HG03457 (cell line): ENCODE results near the gene KEL.

Experiments
- ATAC-seq: cut with Tn5 transposase; IDR thresholded peaks from one replicate; pipeline ENCODE4 v1.9.1; 2021; ENCODE audit warnings: moderate number of reproducible peaks; ENCODE audit not compliant: unreplicated experiment

KEL gene

GRCh38 chr7:142899661-142900060 is 62.5 kb downstream of the KEL start:
- ATAC-seq, result no peak

GRCh38 chr7:142898377-142899170 is 63.6 kb downstream of the KEL start:
- no peak for ATAC-seq

GRCh38 chr7:142897691-142898090 is 64.5 kb downstream of the KEL start:
- ATAC-seq, result no peak

DNA sequence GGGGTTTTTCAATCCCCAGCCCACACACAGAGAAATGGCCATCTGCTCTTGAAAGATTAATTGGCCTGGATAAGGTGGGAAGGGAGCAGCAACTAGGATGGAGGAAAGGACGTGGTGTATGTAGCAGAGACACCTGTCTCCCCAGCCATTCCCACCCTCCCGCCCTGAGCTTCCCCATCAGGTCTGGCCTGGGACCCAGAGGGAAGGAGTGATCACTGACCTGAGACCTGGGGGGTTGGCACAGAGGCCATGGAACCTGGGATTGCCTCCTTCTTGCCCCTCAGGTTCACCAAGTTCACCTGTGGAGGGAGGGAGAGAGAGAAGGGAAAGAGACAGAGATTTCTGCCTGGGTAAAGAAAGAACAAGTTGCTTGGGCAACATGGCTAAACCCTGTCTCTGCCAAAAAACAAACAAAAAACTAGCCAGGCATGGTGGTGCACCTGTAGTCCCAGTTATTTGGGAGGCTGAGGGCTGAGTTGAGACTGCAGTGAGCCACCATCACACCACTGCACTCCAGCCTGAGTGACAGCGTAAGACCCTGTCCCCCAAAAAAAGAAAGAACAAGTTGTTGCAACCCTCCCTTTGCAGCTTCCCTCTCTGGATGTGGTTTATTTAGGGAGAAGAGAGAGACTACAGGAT is 65.3 kb downstream of the KEL start:
- no peak for ATAC-seq

GRCh38 chr7:142896151-142896550 is 66.0 kb downstream of the KEL start:
- no peak for ATAC-seq

DNA sequence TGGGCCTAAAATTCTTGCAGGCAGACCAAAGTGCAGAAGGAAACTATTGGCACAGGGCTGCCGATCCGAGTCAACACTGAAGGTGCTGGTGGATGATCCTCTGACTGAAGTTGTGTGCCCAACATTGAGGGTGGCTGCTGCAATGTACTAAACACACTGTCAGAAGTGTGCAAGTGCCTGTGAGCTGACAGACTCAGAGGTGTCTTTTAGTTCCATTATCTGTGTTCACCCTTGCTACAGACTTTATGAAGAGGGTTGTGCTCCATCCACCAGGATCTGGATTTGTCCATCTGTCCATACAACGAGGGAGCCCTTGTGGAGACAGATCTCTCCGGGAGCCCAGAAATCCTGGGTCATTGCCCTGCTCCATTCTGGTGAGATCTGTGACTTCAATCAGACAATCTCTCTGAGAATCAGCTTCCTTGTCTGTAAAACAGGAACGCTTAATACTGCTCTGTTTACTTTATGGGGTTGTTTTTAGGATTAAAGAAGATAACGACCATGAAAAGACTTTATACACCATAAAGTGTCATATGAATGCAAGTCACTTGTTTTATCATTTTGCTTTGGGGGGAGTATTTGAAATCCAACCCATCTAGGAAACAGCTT is 67.1 kb downstream of the KEL start:
- no peak for ATAC-seq

GRCh38 chr7:142894112-142894984 is 67.8 kb downstream of the KEL start:
- no peak for ATAC-seq

DNA sequence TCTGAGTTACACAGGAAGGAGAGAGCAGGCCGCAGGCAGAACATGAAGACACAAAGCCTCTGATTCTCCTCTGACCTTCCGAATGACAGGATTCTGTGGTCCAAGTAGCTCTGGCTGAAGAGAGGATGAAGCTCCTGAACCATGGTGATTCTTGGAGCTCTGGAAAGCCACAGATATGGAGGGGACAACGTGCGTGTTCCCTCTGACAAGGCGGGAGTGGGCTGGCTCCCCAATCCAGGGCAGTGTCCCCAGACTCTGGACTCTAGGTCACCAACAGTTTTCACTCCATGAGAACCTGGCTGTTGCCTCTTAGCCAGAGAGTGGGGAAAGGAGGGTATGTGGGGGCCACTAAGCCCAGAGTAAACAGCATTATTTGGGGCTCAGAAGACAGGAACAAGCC is 69.2 kb downstream of the KEL start:
- ATAC-seq, result no peak

DNA sequence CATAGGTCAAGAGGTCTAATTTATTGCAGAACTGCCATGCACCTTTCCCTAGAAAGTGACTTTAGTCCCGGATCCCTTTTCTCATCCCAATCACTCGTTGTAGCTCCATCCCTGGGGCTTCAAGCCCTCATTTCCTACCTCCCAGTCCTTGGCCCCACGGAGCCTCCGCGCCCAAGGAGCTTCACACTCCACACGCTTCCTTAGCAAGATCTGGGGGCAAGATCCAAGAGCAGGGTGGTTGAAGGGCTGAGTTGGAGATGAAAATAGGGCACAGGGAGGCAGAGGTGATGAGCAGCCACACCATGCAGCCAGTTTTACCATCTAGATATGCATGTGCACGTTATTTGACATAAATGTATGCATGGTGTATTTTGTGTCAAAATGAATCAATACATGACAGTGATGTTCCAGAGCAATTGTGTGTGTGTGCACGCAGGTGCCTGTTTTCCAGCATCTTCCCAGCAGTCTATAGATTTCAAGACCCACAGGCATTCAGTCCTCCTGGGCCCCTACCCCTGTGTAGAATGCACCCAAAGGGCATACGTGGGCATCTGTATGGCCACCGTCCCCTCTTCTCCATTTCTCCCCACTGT is 70.6 kb downstream of the KEL start:
- no peak for ATAC-seq
